VCaP (cell line): Measurements from ENCODE around the gene TBX3.
"Not testable (repeated sequence)": the region's sequence is repeated elsewhere in the genome, so short reads cannot be mapped to it uniquely, and the experiment has no call there.

ENCODE experiments used
- H3K27ac ChIP-seq: fragments of 450-650 bp; 2 replicates; pipeline ENCODE4 v1.5.1; 2017
- TF ChIP-seq, protein P1 (sequence below): fragments of 450-650 bp; conservative IDR thresholded peaks from 2 replicates; pipeline ENCODE4 v1.5.1; 2017; ENCODE audit warnings: mild to moderate bottlenecking, moderate library complexity

TBX3 gene

DNA sequence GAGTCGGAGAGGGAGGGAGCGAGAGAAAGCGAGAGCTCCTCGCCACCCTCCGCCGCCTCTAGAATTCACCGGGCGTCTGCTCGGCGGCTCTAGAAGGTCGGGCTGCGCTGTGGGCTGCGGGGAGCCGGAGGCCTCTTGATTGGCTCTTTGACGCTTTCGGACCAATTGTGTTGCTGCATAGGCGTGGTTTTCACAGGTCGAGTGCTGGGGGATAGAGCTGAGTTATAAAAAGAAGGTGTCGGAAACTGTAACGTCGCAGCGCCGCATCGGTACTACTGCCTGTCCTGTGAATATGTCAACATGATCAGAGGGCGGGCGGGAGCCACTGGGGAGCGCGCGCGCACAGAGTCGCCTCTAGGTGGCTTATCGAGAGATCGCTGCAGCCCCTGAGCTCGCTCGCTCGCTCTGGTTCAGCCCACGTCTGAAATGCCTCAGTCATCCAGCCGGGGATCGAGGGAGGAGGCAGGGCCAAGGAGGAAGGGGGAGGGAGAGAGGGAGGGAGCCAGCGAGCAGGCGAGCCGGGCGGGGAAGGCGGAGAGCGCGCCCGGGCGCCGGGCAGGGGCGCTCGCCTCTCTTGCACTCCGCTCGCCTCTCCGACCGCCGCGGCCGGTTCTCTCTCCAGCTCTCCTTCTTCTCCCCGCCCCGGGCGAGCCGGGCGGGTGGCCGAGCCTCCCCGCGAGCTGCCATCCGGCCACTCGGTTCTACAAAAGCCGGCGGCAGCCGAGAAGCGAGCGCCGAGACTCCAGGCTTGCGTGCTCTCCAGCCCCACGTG, at the start of gene TBX3:
TBX3 (minus strand) TSS at position 78 of the 772 bp plus-strand sequence. CDS start 975 bp downstream, outside the sequence.
- TF ChIP-seq, protein P1, sequence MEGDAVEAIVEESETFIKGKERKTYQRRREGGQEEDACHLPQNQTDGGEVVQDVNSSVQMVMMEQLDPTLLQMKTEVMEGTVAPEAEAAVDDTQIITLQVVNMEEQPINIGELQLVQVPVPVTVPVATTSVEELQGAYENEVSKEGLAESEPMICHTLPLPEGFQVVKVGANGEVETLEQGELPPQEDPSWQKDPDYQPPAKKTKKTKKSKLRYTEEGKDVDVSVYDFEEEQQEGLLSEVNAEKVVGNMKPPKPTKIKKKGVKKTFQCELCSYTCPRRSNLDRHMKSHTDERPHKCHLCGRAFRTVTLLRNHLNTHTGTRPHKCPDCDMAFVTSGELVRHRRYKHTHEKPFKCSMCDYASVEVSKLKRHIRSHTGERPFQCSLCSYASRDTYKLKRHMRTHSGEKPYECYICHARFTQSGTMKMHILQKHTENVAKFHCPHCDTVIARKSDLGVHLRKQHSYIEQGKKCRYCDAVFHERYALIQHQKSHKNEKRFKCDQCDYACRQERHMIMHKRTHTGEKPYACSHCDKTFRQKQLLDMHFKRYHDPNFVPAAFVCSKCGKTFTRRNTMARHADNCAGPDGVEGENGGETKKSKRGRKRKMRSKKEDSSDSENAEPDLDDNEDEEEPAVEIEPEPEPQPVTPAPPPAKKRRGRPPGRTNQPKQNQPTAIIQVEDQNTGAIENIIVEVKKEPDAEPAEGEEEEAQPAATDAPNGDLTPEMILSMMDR, result peak; percentile 74
- H3K27ac ChIP-seq, result peak within 1 kb of the TSS; percentile 97

DNA sequence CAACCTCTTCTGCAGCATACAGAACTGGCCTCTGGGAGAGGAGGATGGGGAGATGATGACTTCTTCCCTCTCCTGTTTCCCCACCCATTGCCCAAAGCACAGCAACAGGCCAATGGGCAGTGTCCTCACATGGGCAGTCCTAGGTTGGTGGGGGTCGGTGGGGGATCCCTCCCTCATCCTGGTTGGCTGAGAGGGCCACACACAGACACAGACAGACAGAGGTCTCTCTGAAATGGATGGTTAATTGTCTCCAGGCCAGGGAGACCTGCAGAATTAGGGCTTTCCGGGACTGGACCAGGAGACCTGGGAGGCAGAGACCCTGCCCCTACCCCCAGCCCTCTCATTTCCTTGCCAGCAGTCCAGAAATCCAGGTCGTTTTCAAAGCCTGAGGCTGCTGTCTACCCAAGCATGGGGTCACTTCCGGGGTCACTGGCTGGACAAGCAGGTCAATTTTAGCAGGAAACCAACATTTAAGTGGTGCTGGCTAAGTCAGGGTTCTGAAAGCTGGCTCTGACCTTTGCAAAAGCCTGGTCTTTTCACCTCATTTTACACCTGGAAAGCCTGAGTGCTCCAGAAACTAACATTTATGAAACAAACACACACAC, 48.6 kb upstream of the TBX3 start:
- H3K27ac ChIP-seq, result no peak overlapping the region
- TF ChIP-seq, protein P1, result no peak

DNA sequence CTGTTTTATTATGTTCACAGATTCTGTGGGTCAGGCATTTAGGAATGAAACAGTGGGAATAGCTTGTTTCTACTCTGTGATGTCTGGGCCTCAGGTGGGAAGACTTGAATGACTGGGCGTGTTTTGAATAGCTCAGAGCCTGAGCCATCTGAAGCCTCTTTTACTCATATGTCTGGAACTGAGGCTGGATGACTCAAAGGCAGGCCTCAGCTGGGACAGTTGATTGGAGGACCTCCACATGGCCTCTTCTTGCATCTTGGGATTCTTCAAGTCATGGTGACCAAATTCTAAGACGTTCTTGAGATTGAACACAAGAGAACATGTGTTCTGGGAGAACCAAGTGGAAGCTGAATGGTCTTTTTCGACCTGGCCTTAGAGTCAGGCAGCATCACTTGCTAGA, 45.8 kb upstream of the TBX3 start:
- TF ChIP-seq, protein P1, result no peak

DNA sequence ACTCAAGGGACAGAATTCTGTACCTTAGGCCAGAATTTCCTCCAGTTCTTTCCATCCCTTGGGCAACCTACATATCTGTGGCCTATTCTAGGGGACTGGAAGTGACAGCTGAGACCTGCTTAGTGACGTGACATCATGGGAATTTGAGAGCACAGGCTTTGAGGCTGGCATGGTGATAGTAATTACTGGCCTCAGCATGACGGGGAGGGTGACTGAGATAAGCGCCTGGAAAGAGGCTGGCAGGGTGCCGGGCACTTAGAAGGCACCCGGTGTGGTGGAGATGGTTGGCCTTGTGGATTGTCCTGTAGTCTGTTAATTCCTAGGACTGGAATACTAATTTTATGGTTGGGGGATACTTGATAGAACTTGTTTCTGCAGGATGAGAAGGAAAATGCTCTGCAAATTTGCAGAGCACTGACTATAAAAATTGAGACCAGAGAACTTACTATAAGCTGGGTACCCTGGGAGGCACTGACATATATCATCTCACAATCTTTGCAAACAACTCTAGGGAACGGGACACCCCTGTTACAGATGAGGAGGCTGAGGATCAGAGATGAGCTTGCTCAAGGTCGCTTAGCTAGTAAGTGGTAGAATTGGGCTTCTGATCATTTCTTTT, 42.2 kb upstream of the TBX3 start:
- TF ChIP-seq, protein P1, result no peak
- H3K27ac ChIP-seq, result no peak overlapping the region

More for the DNA sequence above, 45.8 kb upstream of the TBX3 start:
- no peak overlapping the region for H3K27ac ChIP-seq

DNA sequence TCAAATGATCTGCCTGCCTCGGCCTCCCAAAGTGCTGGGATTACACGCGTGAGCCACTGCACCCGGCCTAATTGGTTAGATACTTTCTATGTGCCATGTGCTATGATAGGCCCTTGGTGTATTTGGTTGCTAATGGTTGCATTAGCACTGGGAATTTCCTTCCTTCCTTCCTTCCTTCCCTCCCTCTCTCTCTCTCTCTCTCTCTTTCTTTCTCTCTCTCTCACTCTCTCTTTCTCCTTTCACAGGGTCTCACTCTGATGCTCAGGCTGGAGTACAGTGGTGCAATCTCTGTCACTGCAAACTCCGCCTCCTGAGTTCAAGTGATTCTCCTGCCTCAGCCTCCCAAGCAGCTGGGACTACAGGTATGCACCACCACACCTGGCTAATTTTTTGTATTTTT, 38.2 kb upstream of the TBX3 start:
- H3K27ac ChIP-seq, result not testable (repeated sequence)

DNA sequence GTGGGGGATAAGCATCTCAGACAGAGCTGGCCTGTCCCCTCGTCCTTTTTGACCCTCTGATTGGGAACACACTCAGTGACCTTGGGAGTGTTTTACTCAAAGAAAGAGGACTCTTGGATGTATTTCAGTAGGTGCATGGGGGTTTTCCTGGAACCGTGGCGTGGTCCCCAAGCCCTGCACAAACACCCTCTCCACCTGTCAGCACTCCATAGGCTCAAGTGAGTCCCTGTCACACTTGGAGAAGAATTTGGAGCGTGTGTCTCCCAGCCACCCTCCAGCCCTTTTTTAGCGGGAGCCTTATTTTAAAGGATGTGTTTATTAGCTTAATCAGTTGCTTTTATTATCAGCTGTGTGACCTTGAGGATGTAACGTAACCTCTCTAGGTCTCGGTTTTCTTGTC, 37.3 kb upstream of the TBX3 start:
- no peak overlapping the region for H3K27ac ChIP-seq
- TF ChIP-seq, protein P1, result no peak

DNA sequence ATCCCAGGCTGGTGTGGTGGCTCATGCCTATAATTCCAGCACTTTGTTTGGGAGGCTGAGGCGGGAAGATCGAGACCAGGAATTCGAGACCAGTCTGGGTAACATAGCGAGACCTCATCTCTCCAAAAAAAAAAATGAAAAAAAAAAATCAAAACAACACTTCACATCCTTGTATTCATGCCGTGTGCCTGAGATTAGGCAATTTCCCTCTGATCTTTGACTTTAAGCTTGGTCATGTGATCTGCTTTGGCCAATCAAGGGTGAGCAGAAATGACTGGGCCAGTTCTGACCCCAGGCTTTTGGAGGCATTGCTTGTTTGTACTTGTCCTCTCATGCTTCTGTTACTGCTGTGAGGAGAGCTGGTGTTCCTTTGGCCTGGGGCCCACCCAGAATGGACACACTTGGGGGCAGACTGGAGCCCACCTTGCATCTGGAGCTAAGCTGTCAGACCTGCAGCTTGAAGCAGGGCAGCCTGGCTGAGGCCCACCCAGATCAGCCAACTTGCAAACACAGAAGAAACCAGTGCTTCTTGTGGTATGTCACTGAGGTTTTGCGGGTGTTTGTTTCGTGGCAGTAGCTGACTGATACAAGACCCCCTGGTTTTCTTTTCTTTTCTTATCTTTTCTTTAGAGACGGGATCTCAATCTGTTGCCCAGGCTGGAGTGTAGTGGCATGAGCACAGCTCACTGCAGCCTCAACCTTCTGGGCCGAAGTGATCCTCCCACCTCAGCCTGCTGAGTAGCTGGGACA, 29.7 kb upstream of the TBX3 start:
- TF ChIP-seq, protein P1, result no peak
- H3K27ac ChIP-seq, result no peak overlapping the region
